Measurements from ENCODE around the gene KRT86. TPM values are rescaled to one million over a fixed set of nuclear protein-coding genes. Genes with fewer than 3 reads are reported as not detected.

The KRT86 gene
- total and polyA plus RNA-seq, 9 of the 15 experiments (the other 6 are each of a cell fraction or from before 2014, with no cell fraction given) = not detected

DNA sequence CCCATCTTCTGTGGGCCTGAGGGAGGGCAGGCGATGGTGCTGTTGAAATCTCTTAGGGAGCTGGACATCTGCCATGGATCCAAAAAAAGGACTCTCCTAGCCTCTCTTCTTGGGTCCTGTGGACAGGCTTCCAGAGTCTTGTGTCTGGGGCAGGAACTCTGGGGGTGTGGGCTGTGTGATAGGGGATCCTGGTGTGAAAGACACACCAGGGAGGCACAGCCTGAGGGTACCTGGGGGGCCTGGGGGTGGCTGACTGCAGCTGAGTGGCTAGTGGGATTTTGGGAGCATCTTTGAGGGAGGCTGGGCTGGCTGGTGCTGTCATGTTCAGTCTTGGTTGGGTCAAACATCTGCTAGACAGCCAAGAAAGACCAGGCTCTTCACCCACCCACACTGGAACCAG lies 48.6 kb downstream of the KRT86 start:
- Histone ChIP-seq H3K27ac (ENCODE audit: extremely low read depth, low read depth, low read length) (no peak overlapping the region), H3K9ac (ENCODE audit: insufficient read depth in 1 of 2, low read depth in 2 of 2, low read length in 2 of 2) (no peak overlapping the region), H3K4me2 (ENCODE audit: insufficient read depth, low read length) (no peak overlapping the region), H3K9me1 (ENCODE audit: control insufficient read depth, insufficient read depth, low read length) (no peaks in the 10 kb centered on the region), H2AFZ (ENCODE audit: low read depth, low read length) (no peak overlapping the region), H3K36me3 (ENCODE audit: control insufficient read depth, insufficient read depth, low read length) (no peaks in the 10 kb centered on the region), H3K9me3 (replicated peaks; ENCODE audit: control insufficient read depth, insufficient read depth, low read depth, low read length) (no peaks in the 10 kb centered on the region), H3K4me1 (replicated peaks in 1 of 2; ENCODE audit: control insufficient read depth in 2 of 2, insufficient read depth in 2 of 2, low read length in 2 of 2) (no peaks in the 10 kb centered on the region), H3K27me3 (ENCODE audit: control insufficient read depth in 2 of 2, insufficient read depth in 2 of 2, low read length in 2 of 2) (peaks cover 14 to 62% of the 10 kb centered on the region in 2 experiments; a peak in 4 of 5 replicates), H3K4me3 (no peak overlapping the region), H3K79me2 (ENCODE audit: control insufficient read depth, insufficient read depth, low read length) (no peaks in the 10 kb centered on the region), H4K20me1 (replicated peaks; ENCODE audit: control insufficient read depth, insufficient read depth, low read length) (peaks cover 4% of the 10 kb centered on the region; the same call in 1 of the 2 replicates)
- intact Hi-C loops (cut with micrococcal nuclease) = no loop called here
- CTCF ChIA-PET (ENCODE audit: low intra/inter-chr PET ratio) = no interaction called here
- DNase-seq (ENCODE audit: extremely low read depth in 1 of 4, low spot score in 3 of 4) (no peak), FAIRE-seq (no peak), ATAC-seq (no peak)
- POLR2A ChIA-PET = interaction anchor here (0.7 kb wide), 1 partner anchor 1341 kb away, joined by 3 read pairs; no protein-coding TSS in a partner anchor
- BruUV-seq (replicated peaks) = no TSS peak
- in situ Hi-C loops (cut with MboI) = no loop called here
- WGBS (ENCODE audit: insufficient coverage, low coverage, missing lambda C conversion rate) = 0% methylated on average over 1 of the region's 1 CpG
- no peak for TF ChIP-seq ZNF830 (CRISPR knock-in tag; IDR thresholded peaks at IDR 0.05)
- TF ChIP-seq, protein P1, sequence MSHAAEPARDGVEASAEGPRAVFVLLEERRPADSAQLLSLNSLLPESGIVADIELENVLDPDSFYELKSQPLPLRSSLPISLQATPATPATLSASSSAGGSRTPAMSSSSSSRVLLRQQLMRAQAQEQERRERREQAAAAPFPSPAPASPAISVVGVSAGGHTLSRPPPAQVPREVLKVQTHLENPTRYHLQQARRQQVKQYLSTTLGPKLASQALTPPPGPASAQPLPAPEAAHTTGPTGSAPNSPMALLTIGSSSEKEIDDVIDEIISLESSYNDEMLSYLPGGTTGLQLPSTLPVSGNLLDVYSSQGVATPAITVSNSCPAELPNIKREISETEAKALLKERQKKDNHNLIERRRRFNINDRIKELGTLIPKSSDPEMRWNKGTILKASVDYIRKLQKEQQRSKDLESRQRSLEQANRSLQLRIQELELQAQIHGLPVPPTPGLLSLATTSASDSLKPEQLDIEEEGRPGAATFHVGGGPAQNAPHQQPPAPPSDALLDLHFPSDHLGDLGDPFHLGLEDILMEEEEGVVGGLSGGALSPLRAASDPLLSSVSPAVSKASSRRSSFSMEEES (CRISPR knock-in tag; IDR thresholded peaks at IDR 0.05) = no peak
- TF ChIP-seq, protein P2, sequence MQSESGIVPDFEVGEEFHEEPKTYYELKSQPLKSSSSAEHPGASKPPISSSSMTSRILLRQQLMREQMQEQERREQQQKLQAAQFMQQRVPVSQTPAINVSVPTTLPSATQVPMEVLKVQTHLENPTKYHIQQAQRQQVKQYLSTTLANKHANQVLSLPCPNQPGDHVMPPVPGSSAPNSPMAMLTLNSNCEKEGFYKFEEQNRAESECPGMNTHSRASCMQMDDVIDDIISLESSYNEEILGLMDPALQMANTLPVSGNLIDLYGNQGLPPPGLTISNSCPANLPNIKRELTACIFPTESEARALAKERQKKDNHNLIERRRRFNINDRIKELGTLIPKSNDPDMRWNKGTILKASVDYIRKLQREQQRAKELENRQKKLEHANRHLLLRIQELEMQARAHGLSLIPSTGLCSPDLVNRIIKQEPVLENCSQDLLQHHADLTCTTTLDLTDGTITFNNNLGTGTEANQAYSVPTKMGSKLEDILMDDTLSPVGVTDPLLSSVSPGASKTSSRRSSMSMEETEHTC (IDR thresholded peaks at IDR 0.05) = no peak
- TF ChIP-seq BHLHE40 (IDR thresholded peaks at IDR 0.05; ENCODE audit: low read length) = no peak
- TF ChIP-seq SRSF7 (optimal IDR thresholded peaks at IDR 0.05; ENCODE audit: low read depth, low read length) = no peak
- no peak for TF ChIP-seq GTF2A2 (tag; IDR thresholded peaks at IDR 0.05)
- no peak for TF ChIP-seq ZNF79 (CRISPR knock-in tag; IDR thresholded peaks at IDR 0.05; ENCODE audit: low read depth)
- no peak for TF ChIP-seq POLR2B (IDR thresholded peaks at IDR 0.05; ENCODE audit: low read depth, partially characterized antibody)
- TF ChIP-seq ZC3H4 (CRISPR knock-in tag; IDR thresholded peaks at IDR 0.05; ENCODE audit: borderline replicate concordance) = no peak
- no peak for TF ChIP-seq HEY1 (CRISPR knock-in tag; IDR thresholded peaks at IDR 0.05; ENCODE audit: borderline replicate concordance)
- no peak for TF ChIP-seq EZH2 (IDR thresholded peaks at IDR 0.05; ENCODE audit: borderline replicate concordance, low read depth, low read length)
- no peak for TF ChIP-seq SMARCC2 (IDR thresholded peaks at IDR 0.05; ENCODE audit: low read depth)
- TF ChIP-seq, protein P3, sequence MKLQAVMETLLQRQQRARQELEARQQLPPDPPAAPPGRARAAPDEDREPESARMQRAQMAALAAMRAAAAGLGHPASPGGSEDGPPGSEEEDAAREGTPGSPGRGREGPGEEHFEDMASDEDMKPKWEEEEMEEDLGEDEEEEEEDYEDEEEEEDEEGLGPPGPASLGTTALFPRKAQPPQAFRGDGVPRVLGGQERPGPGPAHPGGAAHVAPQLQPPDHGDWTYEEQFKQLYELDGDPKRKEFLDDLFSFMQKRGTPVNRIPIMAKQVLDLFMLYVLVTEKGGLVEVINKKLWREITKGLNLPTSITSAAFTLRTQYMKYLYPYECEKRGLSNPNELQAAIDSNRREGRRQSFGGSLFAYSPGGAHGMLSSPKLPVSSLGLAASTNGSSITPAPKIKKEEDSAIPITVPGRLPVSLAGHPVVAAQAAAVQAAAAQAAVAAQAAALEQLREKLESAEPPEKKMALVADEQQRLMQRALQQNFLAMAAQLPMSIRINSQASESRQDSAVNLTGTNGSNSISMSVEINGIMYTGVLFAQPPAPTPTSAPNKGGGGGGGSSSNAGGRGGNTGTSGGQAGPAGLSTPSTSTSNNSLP (IDR thresholded peaks at IDR 0.05; ENCODE audit: borderline replicate concordance, low read depth, low read length) = no peak
- no peak for TF ChIP-seq STAT5B (CRISPR knock-in tag; IDR thresholded peaks at IDR 0.05)
- TF ChIP-seq, protein P4, sequence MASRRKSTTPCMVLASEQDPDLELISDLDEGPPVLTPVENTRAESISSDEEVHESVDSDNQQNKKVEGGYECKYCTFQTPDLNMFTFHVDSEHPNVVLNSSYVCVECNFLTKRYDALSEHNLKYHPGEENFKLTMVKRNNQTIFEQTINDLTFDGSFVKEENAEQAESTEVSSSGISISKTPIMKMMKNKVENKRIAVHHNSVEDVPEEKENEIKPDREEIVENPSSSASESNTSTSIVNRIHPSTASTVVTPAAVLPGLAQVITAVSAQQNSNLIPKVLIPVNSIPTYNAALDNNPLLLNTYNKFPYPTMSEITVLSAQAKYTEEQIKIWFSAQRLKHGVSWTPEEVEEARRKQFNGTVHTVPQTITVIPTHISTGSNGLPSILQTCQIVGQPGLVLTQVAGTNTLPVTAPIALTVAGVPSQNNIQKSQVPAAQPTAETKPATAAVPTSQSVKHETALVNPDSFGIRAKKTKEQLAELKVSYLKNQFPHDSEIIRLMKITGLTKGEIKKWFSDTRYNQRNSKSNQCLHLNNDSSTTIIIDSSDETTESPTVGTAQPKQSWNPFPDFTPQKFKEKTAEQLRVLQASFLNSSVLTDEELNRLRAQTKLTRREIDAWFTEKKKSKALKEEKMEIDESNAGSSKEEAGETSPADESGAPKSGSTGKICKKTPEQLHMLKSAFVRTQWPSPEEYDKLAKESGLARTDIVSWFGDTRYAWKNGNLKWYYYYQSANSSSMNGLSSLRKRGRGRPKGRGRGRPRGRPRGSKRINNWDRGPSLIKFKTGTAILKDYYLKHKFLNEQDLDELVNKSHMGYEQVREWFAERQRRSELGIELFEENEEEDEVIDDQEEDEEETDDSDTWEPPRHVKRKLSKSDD (conservative IDR thresholded peaks at IDR 0.05; ENCODE audit: low read length) = no peak
- no peak for TF ChIP-seq ZBTB7A (IDR thresholded peaks at IDR 0.05; ENCODE audit: borderline replicate concordance, control insufficient read depth, low read depth, low read length)
